ENCODE results near the gene ACSS2. TPM values are rescaled to one million over a fixed set of nuclear protein-coding genes. Genes with fewer than 3 reads are reported as not detected.

ACSS2 gene
- total RNA-seq, 1 donor from 2014 or later: 38.0 TPM

DNA sequence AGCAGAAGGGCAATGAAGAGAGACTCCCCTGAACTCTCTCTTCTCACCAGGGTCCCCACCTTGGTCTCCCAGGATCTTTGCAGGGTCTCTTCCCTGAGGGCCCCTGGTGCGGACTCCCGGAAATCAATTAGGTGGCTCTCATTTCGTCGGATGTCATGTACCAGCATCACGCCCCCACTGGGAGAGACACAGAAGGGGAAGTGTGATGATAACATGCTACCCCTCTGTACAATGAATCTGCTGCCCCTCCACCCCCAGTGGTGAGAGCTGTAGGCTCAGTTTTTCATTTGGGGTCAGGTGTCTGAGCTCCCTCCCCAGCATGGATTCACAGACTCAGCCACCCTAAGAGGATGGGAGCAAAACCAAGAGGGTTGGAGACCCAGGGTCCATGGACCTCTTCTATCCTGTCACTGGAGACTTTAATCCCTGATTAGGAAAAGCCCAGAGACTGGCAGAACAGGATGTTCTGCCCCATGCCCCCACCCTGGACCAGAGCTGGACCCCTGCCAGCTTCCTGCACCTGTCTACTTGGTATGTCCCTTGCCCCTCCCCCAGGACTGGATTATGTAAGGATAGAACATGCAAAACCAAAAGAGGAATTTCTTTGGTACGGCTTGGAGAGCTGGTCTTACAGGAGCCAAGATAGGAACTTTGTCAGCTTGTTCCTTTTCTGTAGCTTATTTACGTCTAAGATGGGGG, 14.9 kb upstream of the ACSS2 start:
- H3K4me1 Mint-ChIP-seq (ENCODE audit: low read depth): no peaks in the 10 kb centered on the region
- no peak overlapping the region for H3K4me3 Mint-ChIP-seq
- H3K27ac Mint-ChIP-seq: no peak overlapping the region
- no peaks in the 10 kb centered on the region for H3K9me3 Mint-ChIP-seq
- DNase-seq (ENCODE audit: low spot score): no peak
- peaks cover 4% of the 10 kb centered on the region for H3K36me3 Mint-ChIP-seq (ENCODE audit: low read depth)
- no peaks in the 10 kb centered on the region for H3K27me3 Mint-ChIP-seq (ENCODE audit: insufficient read depth)
- intact Hi-C loops (cut with micrococcal nuclease): no loop called here

DNA sequence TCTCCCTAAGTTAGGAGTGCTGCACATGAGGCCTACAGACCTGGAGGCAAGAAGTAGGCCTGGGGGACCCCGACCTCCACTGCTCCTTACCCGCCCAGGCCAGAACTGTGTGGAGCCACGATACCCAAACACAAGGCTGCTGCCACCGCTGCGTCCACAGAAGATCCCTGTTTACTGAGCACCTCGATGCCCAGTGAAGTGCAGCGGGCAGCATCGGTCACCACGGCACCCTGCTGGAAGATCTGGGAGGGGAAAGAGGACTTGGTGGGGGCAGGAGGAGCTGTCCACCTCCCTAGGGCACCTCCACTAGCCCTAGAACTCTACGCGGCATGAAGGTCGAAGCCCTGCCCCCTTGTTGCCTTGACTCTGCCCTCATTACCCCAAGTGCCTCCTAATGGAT, 13.7 kb upstream of the ACSS2 start:
- intact Hi-C loops (cut with micrococcal nuclease): no loop called here
- no peaks in the 10 kb centered on the region for H3K4me1 Mint-ChIP-seq (ENCODE audit: low read depth)
- no peaks in the 10 kb centered on the region for H3K27me3 Mint-ChIP-seq (ENCODE audit: insufficient read depth)
- DNase-seq (ENCODE audit: low spot score): no peak
- no peak overlapping the region for H3K27ac Mint-ChIP-seq
- H3K9me3 Mint-ChIP-seq: no peaks in the 10 kb centered on the region
- H3K4me3 Mint-ChIP-seq: no peak overlapping the region
- H3K36me3 Mint-ChIP-seq (ENCODE audit: low read depth): peaks cover 4% of the 10 kb centered on the region

DNA sequence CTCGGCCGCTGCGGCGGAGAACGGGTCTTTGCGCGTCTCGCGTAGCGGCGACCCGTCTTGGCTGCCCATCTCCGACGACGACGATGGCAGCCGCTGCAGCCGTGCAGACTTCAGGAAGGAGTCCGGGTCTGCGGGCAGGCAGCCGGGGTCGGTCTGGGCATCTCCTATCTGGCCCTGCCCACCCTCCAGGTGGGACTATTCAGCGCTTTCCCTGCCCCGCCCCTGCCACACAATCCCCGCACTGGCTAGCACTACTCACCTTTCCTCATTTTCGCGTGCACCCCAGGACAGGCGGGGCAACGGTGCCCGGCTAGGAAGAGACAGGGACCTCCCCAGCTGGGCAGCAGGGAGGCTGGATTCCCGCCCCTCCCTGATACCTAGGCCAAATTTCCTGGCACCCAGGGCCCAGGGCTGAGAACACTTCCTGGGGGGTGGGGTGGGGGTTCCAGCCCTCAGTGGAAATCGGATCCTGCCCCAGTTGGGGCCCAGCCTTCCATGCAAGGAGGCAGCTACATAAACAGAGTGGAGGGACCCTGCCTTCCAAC, 12.9 kb upstream of the ACSS2 start:
- Mint-ChIP-seq H3K9me3 (no peaks in the 10 kb centered on the region), H3K27ac (no peak overlapping the region), H3K36me3 (ENCODE audit: low read depth) (peaks cover 1% of the 10 kb centered on the region), H3K27me3 (ENCODE audit: insufficient read depth) (no peaks in the 10 kb centered on the region), H3K4me3 (no peak overlapping the region), H3K4me1 (ENCODE audit: low read depth) (no peaks in the 10 kb centered on the region)
- DNase-seq (ENCODE audit: low spot score): no peak
- intact Hi-C loops (cut with micrococcal nuclease): no loop called here

DNA sequence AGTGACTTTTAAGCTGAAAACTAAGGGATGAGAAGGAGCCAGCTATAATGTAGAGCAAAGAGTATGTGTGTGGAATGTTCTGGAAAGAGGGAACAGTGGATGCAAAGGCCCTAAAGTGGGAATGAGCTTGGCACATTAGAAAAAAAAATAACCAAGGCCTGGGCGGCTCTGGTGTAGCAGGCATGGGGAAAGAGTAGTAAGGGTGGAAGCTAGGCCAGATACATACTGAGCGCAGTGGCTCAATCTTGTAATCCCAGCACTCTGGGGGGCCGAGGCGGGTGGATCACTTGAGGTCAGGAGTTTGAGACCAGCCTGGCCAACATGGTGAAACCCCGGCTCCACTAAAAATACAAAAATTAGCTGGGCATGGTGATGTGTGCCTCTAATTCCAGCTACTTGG, 12.2 kb upstream of the ACSS2 start:
- H3K27me3 Mint-ChIP-seq (ENCODE audit: insufficient read depth): no peaks in the 10 kb centered on the region
- H3K4me3 Mint-ChIP-seq: no peak overlapping the region
- intact Hi-C loops (cut with micrococcal nuclease): no loop called here
- H3K27ac Mint-ChIP-seq: no peak overlapping the region
- H3K4me1 Mint-ChIP-seq (ENCODE audit: low read depth): peaks cover under 1% of the 10 kb centered on the region
- no peak for DNase-seq (ENCODE audit: low spot score)
- peaks cover 1% of the 10 kb centered on the region for H3K36me3 Mint-ChIP-seq (ENCODE audit: low read depth)
- no peaks in the 10 kb centered on the region for H3K9me3 Mint-ChIP-seq

DNA sequence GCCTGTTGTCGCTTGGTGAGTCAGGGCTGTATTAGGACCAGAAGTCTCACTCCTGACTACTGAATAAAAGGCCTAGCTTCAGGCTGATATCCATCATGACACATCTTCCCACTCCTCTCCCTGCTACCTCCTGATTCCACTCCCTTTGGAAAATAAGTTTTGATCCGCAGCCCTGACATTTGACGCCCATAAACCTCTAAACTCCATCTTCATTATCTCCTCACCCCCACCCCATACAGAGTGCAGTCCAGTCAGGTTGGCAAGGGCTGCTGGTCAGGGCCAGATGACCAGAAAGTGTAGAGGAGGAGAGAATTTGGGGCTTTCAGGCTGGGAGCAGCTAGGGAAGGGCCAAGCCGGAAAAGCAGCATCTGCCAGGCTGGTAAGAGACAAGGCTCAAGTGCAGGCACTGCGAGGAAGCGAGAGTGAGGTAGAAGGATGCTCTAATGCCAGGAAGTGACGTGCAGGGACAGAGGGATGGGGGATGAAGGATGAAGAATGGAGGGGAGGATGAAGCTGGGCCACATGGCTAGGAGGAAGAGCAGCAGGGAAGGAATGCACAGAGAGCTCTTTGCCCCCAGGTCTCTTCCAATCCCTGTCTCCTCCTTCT, 5.0 kb upstream of the ACSS2 start:
- DNase-seq (ENCODE audit: low spot score): no peak
- Mint-ChIP-seq H3K27ac (peak overlapping the region; percentile 30), H3K9me3 (no peaks in the 10 kb centered on the region), H3K27me3 (ENCODE audit: insufficient read depth) (peaks cover 6% of the 10 kb centered on the region), H3K4me1 (ENCODE audit: low read depth) (peaks cover 56% of the 10 kb centered on the region), H3K36me3 (ENCODE audit: low read depth) (peaks cover 5% of the 10 kb centered on the region), H3K4me3 (peak overlapping the region; percentile 88)
- intact Hi-C loops (cut with micrococcal nuclease): loop anchor here (5.0 kb wide), 2 partner anchors 131 to 406 kb away; partner anchors contain the start of gene MMP24OS

DNA sequence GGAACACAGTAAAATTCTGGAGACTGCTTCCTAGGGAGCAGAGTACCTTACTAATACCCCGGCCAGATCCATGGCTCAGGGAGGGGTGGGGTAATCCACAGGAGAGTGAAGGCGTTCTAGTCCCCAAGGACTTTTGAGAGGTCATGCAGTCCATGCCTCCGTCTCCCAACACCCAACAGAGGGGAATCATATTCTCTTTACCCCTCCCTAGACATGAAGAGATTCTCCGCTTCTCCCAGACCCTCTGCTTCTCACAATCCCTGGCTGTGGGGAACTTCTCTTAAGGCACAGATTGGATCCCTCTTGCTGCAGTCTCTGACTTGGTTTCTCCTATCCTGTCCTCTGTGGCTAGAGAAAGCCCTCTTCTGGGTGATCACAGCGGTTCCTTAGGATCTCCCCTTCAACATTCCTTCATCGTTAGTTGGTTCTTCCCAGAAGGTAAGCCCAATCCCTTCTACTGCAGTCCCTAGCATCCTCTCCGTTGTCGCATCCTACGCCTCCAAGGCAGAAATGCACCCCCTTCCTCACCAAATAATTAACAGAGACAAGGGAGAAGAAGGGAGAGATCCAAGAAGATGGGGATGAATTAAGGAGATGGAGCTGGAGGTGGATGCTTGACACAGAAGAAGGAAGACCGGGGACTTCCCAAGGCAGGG, 4.3 kb upstream of the ACSS2 start:
- peaks cover 5% of the 10 kb centered on the region for H3K36me3 Mint-ChIP-seq (ENCODE audit: low read depth)
- peak overlapping the region; percentile 88 for H3K4me3 Mint-ChIP-seq
- peaks cover 60% of the 10 kb centered on the region for H3K4me1 Mint-ChIP-seq (ENCODE audit: low read depth)
- intact Hi-C loops (cut with micrococcal nuclease): loop anchor here (1.0 to 5.0 kb wide), 5 partner anchors 47 to 405 kb away; partner anchors contain the start of genes MMP24OS and NCOA6
- peaks cover 6% of the 10 kb centered on the region for H3K27me3 Mint-ChIP-seq (ENCODE audit: insufficient read depth)
- no peak for DNase-seq (ENCODE audit: low spot score)
- no peaks in the 10 kb centered on the region for H3K9me3 Mint-ChIP-seq
- H3K27ac Mint-ChIP-seq: peak overlapping the region; percentile 73

DNA sequence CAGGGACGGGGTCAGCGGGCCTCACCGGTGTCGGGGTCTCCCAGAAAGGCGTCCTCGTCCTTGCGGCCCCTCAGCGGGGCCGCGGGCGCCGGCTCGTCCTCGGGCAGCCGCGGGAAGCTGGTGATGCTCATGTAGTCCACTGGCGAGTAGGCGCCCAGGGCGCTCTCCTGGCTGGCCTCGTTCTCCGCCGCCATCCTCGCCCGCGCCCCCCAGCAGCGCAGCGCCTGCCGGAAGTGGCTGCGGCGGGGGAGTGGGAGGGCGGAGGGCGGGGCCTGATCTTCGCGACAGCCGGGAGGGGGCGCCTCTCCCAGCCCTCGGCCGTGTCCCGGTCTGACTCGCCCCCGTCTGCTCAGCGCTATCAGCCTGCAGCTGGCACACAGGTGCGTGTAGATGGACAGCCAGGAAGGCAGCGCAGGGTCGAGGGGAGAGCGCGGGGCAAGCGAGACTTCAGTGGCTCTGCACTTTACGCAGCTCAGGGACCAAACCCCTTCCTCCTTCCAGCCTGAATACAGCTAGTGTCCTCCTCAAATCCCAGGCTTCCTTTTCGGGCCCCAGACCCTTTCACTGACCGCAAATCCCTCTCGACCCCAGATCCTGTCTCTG, 3.7 kb upstream of the ACSS2 start, which contains the start of gene GGT7:
TSS of gene GGT7 (minus strand) at position 235 of the 603 bp plus-strand sequence. CDS start at position 194, 41 bp downstream.
- peaks cover 64% of the 10 kb centered on the region for H3K4me1 Mint-ChIP-seq (ENCODE audit: low read depth)
- H3K27me3 Mint-ChIP-seq (ENCODE audit: insufficient read depth): peaks cover 6% of the 10 kb centered on the region
- H3K27ac Mint-ChIP-seq: peak within 1 kb of the TSS; percentile 80
- no peaks in the 10 kb centered on the region for H3K9me3 Mint-ChIP-seq
- intact Hi-C loops (cut with micrococcal nuclease): loop anchor here (1.0 to 5.0 kb wide), 5 partner anchors 47 to 405 kb away; partner anchors contain the start of genes MMP24OS and NCOA6
- peak; percentile 82 for DNase-seq (ENCODE audit: low spot score)
- H3K4me3 Mint-ChIP-seq: peak within 1 kb of the TSS; percentile 88
- H3K36me3 Mint-ChIP-seq (ENCODE audit: low read depth): peaks cover 5% of the 10 kb centered on the region

DNA sequence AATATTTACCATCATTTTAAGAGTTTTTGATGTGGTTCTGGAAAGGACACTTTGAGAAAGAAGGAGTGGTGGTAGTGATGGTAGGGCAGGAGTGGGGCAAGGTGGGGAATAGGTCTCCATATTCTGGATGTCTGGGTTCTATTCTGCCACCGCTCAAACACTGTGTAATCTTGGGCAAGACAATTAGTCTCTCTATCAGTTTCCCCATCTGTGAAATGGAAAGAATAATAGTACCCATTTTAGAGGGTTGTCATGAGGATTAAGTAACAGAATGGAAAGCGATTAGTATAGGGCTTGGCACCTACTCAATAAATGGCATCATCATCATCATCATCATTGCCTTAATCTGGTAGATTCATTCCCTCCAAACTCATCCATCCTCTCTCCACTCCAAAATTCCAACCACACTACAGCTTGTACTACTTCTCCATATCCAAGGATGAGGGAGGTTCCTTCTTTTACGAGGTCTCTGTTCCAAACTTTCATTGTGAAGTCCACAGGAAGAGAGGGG, 2.8 kb upstream of the ACSS2 start:
- intact Hi-C loops (cut with micrococcal nuclease): loop anchor here (1.0 to 5.0 kb wide), 3 partner anchors 87 to 404 kb away; partner anchors contain the start of gene MMP24OS
- no peak for DNase-seq (ENCODE audit: low spot score)
- peak overlapping the region; percentile 83 for H3K4me3 Mint-ChIP-seq
- peaks cover 6% of the 10 kb centered on the region for H3K27me3 Mint-ChIP-seq (ENCODE audit: insufficient read depth)
- H3K9me3 Mint-ChIP-seq: no peaks in the 10 kb centered on the region
- peak overlapping the region; percentile 80 for H3K27ac Mint-ChIP-seq
- peaks cover 72% of the 10 kb centered on the region for H3K4me1 Mint-ChIP-seq (ENCODE audit: low read depth)
- H3K36me3 Mint-ChIP-seq (ENCODE audit: low read depth): peaks cover 5% of the 10 kb centered on the region

DNA sequence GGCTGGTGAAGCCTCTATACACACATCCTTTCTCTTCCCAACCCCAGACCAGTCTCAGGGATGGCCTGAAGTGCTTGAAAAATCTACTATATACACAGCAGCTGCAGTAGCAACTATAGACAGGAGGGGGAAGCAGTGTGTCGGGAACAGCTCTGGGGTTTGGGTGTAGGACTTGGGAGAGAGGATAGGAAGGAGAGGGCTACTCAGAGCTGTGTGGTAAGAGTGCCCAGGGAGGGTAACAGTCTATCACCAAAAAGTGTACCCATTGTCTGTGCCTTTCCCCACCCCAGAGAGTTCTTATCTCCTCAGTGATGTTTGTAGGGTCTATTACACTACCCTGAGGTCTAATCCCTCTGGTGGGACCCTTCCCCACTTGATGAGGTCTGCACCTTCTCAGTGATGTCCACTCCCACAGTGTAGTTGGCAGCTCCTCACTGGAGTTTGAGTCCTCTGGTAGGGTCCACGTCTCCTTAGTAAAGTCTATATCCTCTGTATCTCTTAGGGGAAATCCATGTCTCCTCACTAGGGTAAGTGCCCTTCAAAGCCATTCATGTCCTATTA, 2.2 kb upstream of the ACSS2 start:
- peaks cover 74% of the 10 kb centered on the region for H3K4me1 Mint-ChIP-seq (ENCODE audit: low read depth)
- DNase-seq (ENCODE audit: low spot score): peak; percentile 55
- peak overlapping the region; percentile 58 for H3K27ac Mint-ChIP-seq
- peaks cover 7% of the 10 kb centered on the region for H3K36me3 Mint-ChIP-seq (ENCODE audit: low read depth)
- intact Hi-C loops (cut with micrococcal nuclease): loop anchor here (1.0 to 5.0 kb wide), 3 partner anchors 86 to 403 kb away; partner anchors contain the start of gene MMP24OS
- H3K4me3 Mint-ChIP-seq: peak overlapping the region; percentile 83
- H3K9me3 Mint-ChIP-seq: no peaks in the 10 kb centered on the region
- peaks cover 6% of the 10 kb centered on the region for H3K27me3 Mint-ChIP-seq (ENCODE audit: insufficient read depth)

DNA sequence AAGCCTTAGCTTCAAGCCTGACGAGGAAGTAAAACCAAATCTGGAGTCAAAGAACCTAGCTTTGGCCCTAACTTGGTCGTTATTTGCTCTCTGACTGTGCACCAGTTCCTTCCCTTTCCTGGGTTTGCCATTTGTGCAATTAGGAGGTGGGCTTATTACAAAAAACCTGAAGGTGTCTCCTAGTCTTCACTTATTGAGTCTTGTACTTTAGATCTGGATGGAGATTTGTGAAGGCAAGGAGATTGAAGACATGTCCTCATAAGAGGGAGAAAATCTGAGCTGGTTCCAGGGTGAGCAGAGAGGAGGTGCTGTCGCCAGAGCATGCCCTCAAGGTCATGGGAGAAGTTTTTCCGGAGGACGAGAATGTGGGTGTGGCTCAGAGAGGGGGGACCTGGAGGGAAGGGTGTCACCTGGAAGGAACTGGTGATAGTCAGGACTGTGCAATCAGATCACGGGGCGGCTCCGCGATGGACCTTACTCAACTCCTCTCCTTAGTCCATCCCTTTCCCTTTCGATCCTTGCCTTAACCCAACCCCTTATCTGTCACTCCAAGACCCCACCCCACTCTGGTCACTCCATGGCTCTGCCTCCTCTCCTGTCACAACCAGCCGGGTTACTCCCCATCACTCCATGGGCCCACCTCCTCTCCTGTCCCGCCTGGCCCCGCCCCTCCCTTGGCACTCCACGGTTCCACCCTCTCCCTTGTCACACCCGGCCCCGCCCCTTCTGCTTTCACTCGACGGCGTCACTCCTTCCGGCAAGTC, 588 bp upstream of the ACSS2 start:
- DNase-seq (ENCODE audit: low spot score): no peak
- Mint-ChIP-seq H3K36me3 (ENCODE audit: low read depth) (peaks cover 6% of the 10 kb centered on the region), H3K27me3 (ENCODE audit: insufficient read depth) (peaks cover 4% of the 10 kb centered on the region), H3K9me3 (no peaks in the 10 kb centered on the region), H3K27ac (peak overlapping the region; percentile 82), H3K4me1 (ENCODE audit: low read depth) (peaks cover 76% of the 10 kb centered on the region), H3K4me3 (peak overlapping the region; percentile 96)
- intact Hi-C loops (cut with micrococcal nuclease): loop anchor here (1.0 to 5.0 kb wide), 10 partner anchors 15 to 1076 kb away; partner anchors contain the start of genes AHCY, DYNLRB1, GSS and MYH7B

DNA sequence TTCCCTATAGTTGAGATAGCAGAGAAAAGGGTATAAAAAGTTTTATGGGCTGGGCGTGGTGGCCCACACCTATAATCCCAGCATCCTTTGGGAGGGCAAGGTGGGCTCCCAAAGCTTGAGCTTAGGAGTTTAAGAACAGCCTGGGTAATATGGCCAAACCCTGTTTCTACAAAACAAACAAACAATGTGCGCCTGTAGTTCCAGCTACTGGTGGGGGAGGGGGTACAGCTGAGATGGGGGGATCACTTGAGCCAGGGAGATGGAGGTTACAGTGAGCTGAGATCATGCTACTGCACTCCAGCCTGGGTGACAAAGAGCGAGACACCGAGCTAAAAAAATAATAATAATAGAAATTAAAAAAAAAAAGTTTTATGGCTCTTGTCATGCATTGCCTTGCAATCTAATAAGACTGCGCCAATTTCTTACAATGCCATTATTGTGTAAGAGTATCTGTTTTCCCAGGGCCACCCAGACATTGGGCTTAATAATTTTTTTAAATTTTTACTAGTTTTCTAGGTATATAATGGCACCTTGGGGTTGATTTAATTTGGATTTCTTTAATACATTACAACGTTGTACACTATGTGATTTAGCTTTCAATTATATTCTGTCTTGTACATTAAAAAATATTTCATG, 3.9 kb downstream of the ACSS2 start:
- Mint-ChIP-seq H3K36me3 (ENCODE audit: low read depth) (peaks cover 20% of the 10 kb centered on the region), H3K4me1 (ENCODE audit: low read depth) (peaks cover 58% of the 10 kb centered on the region), H3K27ac (no peak overlapping the region), H3K27me3 (ENCODE audit: insufficient read depth) (no peaks in the 10 kb centered on the region), H3K4me3 (no peak overlapping the region), H3K9me3 (no peaks in the 10 kb centered on the region)
- intact Hi-C loops (cut with micrococcal nuclease): no loop called here
- no peak for DNase-seq (ENCODE audit: low spot score)

All from activated T-helper 1 cell treated with anti-CD3 and anti-CD28 coated beads, Interleukin-12 subunit alpha, Interleukin-12 subunit beta, Interleukin-2, Interleukin-4 antibody, amounts not matched to agents 30 ng/mL and 10 ng/mL and 1 ng/mL, durations not matched to agents 14 hours and 24 hours and 36 hours (primary cell).